ENCODE data around the gene UBL5.
A peak's percentile ranks its signal among the peaks of the same experiment; 100 is the strongest.

DNA sequence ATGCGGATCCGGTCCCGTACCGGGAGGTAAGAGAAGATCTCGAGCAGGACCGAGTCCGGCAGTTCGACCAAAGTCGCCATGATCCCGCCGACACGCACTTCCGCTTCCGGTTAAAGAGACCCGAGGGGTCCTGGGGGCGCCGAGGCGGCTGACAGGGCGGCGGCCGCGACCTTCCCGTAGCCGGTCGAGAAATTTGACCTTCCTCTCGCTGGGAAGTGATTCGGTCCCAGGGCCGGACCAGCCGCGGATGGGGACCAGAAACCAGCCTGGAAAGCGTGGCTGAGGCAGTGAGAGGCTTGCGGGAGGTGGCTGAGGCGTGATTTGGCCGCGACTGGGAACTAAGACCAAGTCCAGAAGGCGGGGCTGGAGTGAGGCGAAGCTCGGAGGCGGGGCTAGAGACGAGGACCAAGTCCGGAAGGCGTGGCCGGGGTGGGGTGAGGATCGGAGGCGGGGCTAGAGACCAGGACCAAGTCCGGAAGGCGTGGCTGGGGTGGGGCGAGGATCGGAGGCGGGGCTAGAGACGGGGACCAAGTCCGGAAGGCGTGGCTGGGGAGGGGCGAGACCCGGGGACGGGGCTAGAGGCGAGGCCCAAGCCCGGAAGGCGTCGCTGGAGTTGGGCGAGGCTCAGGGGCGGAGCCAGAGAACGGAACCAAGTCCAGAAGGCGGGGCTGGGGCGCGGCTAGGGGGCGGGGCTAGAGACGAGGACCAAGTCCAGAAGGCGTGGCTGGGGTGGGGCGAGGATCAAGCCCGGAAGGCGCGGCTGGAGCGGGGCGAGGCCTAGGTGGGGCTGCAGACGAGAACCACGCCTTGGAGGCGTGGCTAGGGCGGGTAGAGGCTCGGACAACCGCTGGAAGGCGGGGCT is 8.8 kb upstream of the UBL5 start, which contains the start of gene FBXL12:
- TF ChIP-seq, protein P1, sequence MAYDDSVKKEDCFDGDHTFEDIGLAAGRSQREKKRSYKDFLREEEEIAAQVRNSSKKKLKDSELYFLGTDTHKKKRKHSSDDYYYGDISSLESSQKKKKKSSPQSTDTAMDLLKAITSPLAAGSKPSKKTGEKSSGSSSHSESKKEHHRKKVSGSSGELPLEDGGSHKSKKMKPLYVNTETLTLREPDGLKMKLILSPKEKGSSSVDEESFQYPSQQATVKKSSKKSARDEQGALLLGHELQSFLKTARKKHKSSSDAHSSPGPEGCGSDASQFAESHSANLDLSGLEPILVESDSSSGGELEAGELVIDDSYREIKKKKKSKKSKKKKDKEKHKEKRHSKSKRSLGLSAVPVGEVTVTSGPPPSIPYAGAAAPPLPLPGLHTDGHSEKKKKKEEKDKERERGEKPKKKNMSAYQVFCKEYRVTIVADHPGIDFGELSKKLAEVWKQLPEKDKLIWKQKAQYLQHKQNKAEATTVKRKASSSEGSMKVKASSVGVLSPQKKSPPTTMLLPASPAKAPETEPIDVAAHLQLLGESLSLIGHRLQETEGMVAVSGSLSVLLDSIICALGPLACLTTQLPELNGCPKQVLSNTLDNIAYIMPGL (CRISPR knock-in tag; IDR thresholded peaks at IDR 0.05; ENCODE audit: borderline replicate concordance) = no peak
- TF ChIP-seq POLR2A (IDR thresholded peaks at IDR 0.05; ENCODE audit: low read length) = peak; percentile 75
- TF ChIP-seq, protein P2, sequence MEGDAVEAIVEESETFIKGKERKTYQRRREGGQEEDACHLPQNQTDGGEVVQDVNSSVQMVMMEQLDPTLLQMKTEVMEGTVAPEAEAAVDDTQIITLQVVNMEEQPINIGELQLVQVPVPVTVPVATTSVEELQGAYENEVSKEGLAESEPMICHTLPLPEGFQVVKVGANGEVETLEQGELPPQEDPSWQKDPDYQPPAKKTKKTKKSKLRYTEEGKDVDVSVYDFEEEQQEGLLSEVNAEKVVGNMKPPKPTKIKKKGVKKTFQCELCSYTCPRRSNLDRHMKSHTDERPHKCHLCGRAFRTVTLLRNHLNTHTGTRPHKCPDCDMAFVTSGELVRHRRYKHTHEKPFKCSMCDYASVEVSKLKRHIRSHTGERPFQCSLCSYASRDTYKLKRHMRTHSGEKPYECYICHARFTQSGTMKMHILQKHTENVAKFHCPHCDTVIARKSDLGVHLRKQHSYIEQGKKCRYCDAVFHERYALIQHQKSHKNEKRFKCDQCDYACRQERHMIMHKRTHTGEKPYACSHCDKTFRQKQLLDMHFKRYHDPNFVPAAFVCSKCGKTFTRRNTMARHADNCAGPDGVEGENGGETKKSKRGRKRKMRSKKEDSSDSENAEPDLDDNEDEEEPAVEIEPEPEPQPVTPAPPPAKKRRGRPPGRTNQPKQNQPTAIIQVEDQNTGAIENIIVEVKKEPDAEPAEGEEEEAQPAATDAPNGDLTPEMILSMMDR (IDR thresholded peaks at IDR 0.05) = no peak
- no peak for TF ChIP-seq RCOR1 (IDR thresholded peaks at IDR 0.05; ENCODE audit: low read depth, low read length)
- TF ChIP-seq CHD2 (IDR thresholded peaks at IDR 0.05; ENCODE audit: low read length, partially characterized antibody) = no peak
- no peak for TF ChIP-seq SREBF2 (IDR thresholded peaks at IDR 0.05)
- no peak for TF ChIP-seq KDM5A (IDR thresholded peaks at IDR 0.05)
- no peak for TF ChIP-seq EHMT2 (IDR thresholded peaks at IDR 0.05; ENCODE audit: low read depth)
- TF ChIP-seq, protein P3, sequence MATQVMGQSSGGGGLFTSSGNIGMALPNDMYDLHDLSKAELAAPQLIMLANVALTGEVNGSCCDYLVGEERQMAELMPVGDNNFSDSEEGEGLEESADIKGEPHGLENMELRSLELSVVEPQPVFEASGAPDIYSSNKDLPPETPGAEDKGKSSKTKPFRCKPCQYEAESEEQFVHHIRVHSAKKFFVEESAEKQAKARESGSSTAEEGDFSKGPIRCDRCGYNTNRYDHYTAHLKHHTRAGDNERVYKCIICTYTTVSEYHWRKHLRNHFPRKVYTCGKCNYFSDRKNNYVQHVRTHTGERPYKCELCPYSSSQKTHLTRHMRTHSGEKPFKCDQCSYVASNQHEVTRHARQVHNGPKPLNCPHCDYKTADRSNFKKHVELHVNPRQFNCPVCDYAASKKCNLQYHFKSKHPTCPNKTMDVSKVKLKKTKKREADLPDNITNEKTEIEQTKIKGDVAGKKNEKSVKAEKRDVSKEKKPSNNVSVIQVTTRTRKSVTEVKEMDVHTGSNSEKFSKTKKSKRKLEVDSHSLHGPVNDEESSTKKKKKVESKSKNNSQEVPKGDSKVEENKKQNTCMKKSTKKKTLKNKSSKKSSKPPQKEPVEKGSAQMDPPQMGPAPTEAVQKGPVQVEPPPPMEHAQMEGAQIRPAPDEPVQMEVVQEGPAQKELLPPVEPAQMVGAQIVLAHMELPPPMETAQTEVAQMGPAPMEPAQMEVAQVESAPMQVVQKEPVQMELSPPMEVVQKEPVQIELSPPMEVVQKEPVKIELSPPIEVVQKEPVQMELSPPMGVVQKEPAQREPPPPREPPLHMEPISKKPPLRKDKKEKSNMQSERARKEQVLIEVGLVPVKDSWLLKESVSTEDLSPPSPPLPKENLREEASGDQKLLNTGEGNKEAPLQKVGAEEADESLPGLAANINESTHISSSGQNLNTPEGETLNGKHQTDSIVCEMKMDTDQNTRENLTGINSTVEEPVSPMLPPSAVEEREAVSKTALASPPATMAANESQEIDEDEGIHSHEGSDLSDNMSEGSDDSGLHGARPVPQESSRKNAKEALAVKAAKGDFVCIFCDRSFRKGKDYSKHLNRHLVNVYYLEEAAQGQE (IDR thresholded peaks at IDR 0.05) = no peak
- no peak for TF ChIP-seq ZSCAN20 (CRISPR knock-in tag; IDR thresholded peaks at IDR 0.05)
- no peak for TF ChIP-seq SMC3 (IDR thresholded peaks at IDR 0.05)
- peak; percentile 42 to 78; a peak in 2 of 5 replicates for TF ChIP-seq JUN (IDR thresholded peaks at IDR 0.05)
